Measurements from ENCODE around the gene SLC25A19.

SLC25A19 gene

GRCh38 chr17:75289115-75289831 lies at the start of gene SLC25A19:
Gene SLC25A19 (minus strand): TSS chr17:75289433. CDS start chr17:75286764, 2,669 bp downstream.
- peak; percentile 99 for DNase-seq (ENCODE audit: low spot score)

GRCh38 chr17:75338335-75338734 lies 49.1 kb upstream of the SLC25A19 start:
- DNase-seq (ENCODE audit: low spot score): no peak

DNA sequence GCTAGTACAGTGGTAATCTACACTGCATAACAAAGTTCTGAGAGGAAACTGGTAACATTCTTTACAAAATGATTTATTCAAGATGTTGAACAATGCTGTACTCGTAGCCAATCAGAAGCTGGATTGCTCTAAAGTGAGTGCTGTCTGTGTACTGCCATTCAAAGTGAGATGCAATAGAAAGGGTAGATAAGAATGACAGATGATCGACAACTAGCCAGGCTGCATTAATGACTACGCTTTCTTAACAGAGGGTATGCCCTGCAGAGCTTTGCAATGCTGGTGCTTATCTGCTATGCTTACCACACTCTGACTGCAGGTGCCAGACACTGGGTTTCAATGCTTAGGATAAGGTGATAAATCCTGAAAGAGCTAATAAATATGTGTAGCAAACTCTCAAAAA lies 46.1 kb upstream of the SLC25A19 start:
- no peak for DNase-seq (ENCODE audit: low spot score)

- DNase-seq (ENCODE audit: low spot score): no peak
Observed at GRCh38 chr17:75334723-75335122, 45.5 kb upstream of the SLC25A19 start.

DNA sequence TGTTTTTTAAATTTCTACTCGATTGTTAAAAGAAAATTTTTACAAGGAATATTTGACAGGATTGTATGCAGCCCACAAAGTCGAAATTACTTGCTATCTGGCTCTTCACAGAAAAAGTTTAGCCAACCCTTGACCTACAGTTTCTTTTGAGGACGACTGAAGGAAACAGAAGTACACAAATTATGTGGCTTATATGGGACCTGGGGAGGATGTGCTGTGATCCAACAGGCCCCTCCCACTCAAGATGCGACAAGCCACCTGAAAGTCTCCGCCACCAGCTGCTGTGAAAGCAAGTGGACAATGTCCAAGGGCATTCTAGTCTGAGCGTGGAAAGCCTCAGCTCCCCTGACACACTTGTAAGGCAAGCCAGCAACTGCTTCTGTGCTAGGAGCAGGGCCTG lies 42.4 kb upstream of the SLC25A19 start:
- DNase-seq (ENCODE audit: low spot score): no peak

GRCh38 chr17:75327757-75328156 lies 38.5 kb upstream of the SLC25A19 start:
- DNase-seq (ENCODE audit: low spot score): no peak

DNA sequence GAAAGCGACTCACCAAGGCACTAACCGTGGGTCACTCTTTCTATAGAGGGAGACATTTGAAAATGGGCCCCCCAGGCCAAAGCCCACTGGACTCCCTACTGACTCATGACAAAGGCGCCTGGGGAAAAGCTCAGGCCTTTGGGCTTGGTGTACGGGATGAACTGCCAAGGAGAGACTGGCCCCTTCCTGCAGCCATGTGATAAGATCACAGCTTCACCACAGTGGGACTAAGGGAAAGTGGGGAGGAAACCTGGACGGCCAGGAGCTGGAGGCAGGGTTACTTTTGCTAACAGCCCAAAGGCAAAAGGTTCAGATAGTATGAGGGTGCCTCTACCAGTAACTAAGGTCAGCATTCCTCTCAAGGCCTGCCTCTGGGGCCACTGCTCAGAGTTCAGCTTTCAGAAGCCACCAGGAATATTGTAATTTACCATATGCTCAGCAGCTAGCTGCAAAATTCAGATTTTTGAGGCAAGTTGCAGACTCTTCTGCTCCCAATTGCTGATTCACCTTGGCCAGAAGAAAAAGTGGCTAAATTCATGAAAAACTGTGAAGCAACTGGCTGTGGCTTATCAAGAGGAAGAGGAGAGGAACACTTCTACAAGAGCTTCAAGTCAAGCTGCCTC lies 37.1 kb upstream of the SLC25A19 start:
- DNase-seq (ENCODE audit: low spot score): no peak

DNA sequence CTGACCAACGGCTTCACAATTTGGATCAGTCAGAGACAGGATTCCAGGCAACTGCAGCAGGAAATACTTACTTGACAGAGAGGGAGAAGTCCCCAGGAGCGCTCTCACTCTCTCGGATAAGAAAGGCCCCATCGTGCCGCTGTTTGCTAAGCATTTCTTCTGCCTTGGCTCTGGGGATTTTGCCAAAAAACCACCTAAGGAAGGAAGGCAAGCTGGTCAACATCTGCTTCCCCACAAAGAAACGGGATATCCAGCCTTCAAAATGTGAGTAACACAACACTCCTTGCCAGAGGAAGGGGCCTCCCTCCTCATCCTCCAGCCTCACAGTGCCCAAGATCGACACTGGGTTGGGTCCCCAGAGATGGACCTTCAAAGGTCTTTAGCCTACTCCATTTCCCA lies 36.6 kb upstream of the SLC25A19 start:
- DNase-seq (ENCODE audit: low spot score): no peak

DNA sequence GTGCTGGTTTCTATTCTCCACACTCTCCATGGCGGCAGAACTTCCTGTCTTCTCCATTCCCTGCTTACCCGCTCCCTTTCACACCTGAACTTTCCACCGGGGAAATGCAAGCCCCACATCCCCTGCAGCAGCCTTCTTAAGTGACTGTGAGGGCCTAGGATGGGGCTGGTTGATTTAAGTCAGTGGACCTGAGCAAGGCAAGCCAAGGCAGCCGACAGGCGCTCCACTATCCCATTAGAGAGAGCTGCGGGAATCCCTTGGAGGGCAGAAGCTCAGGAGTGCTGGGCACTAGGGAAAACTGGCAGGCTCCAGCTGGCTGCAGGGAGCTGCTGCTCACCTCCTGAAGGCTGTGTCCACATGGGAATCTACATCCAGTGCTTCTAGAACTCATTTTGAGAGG lies 36.1 kb upstream of the SLC25A19 start:
- DNase-seq (ENCODE audit: low spot score): no peak

DNA sequence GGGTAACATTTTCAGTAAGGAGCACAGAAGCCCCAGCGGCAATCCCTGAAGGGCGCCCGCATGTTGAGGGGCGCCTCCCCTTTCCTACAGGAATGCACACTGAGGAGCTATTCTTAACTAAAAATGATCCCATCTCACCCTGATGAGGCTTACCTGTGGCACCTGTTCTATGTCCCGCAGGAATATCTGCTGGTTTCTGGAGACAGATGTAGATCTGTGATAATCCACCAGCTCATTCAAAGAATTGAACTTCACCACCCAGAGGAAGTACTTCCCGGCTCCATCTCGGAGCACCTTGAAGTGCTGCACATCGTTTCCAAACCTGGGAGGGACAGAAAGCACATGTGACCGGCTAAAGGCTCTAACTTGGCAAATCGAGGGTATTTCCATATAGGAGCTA lies 32.3 kb upstream of the SLC25A19 start:
- no peak for DNase-seq (ENCODE audit: low spot score)

DNA sequence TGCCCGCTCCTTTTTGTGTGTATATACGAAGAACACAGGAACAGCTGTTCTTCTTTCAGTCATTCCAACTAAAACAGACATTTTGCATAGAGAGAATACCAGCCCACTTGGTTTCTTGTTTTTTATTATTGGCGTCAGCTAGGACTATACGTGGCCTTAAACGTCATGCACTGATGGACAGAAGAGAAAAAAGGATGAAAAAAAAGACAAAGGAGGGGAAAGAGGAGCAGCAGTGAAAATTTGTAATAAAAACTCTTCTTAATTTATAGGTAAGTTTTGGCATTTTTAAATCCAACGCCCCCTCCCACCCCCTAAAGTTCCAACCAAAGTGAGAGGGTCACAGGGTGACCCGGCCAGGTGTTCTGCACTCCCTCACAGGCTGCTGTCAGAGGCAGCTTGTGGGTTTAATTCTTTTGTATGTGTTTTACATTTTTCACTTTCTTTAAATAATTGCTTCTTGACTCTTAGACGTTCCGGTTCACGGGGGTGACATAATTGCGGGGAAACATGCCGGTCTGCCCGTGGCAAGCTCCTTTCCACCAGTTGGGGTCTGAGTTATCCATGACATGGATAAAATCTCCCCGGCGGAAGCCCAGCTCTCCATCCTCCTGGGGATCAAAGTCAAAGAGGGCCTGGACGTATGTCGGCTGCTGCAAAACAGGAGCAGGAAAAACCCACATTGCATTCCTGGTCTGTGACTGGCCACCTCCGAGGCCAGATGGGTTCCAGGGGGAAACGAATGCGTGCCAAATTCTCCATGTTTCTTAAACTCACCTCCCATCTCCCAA lies 30.9 kb upstream of the SLC25A19 start:
- no peak for DNase-seq (ENCODE audit: low spot score)

DNA sequence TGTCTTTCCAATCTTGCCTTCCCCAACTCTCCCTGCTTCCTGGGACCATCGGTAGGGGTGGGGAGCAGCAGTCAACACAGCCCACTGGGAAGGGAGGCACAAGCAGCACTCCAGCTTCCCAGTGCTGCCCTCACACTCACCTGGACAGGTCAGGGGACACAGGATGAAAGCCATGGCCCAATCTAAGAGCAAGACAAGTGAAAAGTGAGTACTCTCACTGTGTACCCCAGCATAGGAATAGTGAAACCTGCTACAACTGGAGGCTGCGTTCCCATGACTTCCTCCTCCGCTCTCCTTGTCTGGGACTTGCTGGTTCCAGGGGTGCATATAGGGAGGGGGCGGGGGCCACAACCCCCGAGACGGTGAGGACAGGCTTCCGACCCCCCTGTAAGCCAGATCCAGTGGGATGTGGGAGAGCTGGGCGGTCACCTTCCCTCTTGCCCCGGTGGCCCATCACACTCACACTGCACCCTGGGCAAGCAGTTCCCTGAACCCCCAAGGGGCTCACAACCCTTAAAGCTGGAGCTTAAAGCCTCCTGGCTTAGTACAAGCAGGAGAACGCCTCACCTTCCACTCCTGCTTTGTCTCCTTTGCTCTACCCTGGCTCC lies 29.5 kb upstream of the SLC25A19 start:
- no peak for DNase-seq (ENCODE audit: low spot score)

DNA sequence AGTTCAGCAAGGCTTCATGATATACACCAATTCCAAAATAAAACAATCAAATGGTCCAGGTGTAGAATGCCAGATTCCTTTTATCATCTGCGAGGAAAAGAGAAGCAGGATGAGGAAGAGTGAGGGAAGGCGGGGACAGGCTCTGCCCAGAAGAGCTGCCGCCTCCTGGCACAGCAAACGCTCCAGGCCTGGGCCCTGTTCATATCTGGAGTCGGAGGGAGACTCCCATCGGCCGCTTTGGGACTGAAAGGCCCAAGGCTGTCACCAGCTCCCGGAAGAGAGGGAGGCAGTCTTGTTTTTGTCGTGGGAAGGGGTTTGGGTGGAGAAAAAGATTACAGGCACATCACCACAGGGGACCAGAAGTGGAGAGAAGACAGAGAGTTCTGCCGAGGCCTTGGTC lies 29.0 kb upstream of the SLC25A19 start:
- DNase-seq (ENCODE audit: low spot score): no peak

GRCh38 chr17:75317671-75318070 lies 28.4 kb upstream of the SLC25A19 start:
- DNase-seq (ENCODE audit: low spot score): no peak

DNA sequence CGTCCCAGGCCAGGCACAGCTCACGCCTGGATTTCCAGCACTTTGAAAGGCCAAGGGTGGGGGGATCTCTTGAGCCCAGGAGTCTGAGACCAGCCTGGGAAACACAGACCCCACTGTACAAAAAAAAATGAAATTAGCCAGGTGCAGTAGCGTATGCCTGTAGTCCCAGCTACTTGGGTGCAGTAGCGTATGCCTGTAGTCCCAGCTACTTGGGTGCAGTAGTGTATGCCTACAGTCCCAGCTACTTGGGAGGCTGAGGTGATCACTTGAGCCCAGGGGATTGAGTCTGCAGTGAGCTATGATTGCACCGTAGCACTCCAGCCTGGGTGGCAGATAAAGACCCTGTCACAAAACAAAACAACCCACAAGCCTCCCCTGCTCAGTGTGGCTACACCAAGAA lies 27.0 kb upstream of the SLC25A19 start:
- DNase-seq (ENCODE audit: low spot score): no peak

GRCh38 chr17:75315541-75316243 lies 26.5 kb upstream of the SLC25A19 start:
- DNase-seq (ENCODE audit: low spot score): no peak

DNA sequence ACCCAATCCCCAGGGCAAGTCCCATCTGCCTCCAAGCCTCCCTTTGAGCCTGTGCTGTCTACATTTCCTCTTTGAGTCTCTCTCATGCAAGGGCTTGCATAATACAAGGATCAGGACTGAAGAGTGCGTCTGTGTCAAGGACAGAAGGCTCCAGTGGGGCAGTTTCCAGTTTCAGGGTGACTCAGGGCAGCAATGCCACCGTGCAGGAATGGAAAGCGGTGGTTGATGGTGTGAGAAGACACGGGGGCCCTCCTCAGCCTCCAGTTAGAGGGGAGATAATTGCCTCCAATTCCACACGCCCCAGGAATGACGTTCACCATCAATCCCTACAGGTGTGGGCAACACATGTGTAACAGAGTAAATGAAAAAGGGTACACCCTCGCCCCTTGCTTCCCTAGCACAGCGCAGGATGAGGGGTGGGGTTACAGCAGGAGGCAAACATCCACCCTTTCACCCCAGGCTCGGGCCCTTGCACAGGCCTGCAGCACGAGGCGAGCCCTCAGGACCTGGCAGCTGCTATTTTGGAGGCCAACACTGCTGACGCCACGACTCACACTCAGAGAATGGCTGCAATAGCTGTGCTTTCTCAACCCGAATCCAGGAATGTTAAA lies 24.8 kb upstream of the SLC25A19 start:
- DNase-seq (ENCODE audit: low spot score): no peak

DNA sequence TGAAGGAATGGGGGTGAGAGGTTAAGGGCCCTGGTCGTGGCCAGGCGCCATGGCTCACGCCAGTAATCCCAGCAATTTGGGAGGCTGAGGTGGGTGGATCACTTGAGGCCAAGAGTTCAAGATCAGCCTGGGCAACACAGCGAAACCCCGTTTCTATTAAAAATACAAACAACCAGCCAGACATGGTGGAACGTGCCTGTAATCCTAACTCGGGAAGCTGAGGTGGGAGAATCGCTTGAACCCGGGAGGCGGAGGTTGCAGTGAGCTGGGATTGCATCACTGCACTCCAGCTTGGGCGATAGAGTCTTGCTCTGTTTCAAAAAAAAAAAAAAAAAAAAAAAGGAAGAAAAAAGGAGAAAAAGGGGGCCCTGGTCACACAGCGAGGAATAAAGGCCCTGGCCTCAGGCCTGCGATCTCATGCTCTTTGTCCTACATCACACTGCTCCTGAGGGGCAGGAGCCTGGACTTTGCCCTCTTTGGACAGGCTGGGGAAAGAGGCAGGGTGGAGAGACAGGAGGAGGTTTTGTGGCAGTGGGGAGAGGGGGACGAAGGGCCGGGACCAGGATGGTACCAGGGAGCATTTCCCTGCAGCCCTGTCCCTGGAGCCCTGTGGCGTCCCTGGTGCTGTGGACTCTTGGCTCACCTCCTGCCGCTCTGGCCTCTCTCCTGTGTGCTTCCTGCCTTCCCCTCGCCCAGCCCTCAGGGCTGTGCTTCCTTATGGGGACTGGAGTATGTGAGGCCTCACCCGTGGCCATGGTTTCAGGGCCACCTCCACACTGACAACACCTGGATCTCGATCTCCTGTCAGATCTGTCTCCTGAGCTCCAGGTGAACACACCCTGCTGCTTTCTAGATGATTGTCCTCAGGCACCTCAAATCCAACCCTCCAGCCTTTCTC lies 19.7 kb upstream of the SLC25A19 start:
- DNase-seq (ENCODE audit: low spot score): no peak

DNA sequence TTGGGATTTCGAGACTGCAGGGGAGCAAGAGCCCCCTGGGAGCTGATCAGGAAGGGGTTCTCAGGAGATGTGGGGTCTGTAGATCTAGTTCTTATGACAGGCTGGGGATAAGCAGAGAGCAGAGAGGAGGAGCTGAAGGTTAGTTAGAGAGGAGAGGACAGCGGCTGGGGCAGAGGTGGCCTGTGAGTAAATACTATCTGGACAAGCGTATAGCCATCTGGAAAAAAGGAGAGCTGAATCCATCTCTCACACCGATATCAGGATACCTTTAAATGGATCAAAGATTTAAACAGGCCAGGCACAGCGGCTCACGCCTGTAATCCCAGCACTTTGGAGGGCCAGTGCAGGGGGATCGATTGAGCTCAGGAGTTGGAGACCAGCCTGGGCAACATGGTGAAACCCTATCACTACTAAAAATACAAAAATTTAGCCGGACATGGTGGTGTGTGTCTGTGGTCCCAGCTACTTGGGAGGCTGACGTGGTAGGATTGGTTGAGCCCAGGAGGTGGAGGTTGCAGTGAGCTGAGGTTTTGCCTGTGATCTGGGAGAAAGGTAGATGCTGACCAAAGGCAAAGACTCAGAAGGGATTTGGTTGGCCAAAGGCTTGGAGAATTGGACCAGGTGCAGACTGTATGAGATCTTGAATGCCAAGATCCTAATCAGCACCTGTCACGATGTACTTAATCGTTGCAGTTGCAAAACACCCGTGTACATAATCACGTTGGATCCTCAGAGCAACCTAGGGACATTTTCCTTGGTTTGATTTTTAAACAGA lies 18.9 kb upstream of the SLC25A19 start:
- DNase-seq (ENCODE audit: low spot score): no peak

Data from iPS-NIHi11 (cell line).